GM12874 (cell line): ENCODE data around the gene DLK1.

Experiments
- CTCF ChIP-seq: IDR thresholded peaks from 2 replicates; pipeline ENCODE4 v1.5.1; 2011; ENCODE audit warnings: low read depth, mild to moderate bottlenecking, control low read depth, low read length, moderate library complexity; ENCODE audit not compliant: insufficient read depth

The DLK1 gene

GRCh38 chr14:100731011-100731670 is 4.4 kb downstream of the DLK1 start:
- TF ChIP-seq CTCF = no peak

- no peak for TF ChIP-seq CTCF
Measured at GRCh38 chr14:100731846-100732765, 5.4 kb downstream of the DLK1 start.

- no peak for TF ChIP-seq CTCF
Measured at GRCh38 chr14:100732766-100733100, 6.0 kb downstream of the DLK1 start.

GRCh38 chr14:100733152-100733850 is 6.6 kb downstream of the DLK1 start:
- no peak for TF ChIP-seq CTCF

GRCh38 chr14:100734031-100734990 is 7.6 kb downstream of the DLK1 start:
- TF ChIP-seq CTCF = no peak

- TF ChIP-seq CTCF = no peak
Measured at GRCh38 chr14:100735271-100735670, 8.6 kb downstream of the DLK1 start.
